GM18951 (cell line): ENCODE measurements around the gene CALHM4.

ENCODE experiments used
- POLR2A ChIP-seq: IDR thresholded peaks from 4 replicates; pipeline ENCODE4 v1.6.1; 2011; ENCODE audit warnings: mild to moderate bottlenecking; ENCODE audit not compliant: insufficient read length, insufficient read depth; ENCODE audit errors: extremely low read depth
- in situ Hi-C: fragments of 300-500 bp; cut with MboI; formaldehyde crosslinking; loops from one replicate; pipeline ENCODE4 v1.12.0; 2022; ENCODE audit warnings: low sequenced_read_pairs, mixed read lengths, inconsistent platforms; ENCODE audit not compliant: unreplicated experiment

CALHM4 gene

DNA sequence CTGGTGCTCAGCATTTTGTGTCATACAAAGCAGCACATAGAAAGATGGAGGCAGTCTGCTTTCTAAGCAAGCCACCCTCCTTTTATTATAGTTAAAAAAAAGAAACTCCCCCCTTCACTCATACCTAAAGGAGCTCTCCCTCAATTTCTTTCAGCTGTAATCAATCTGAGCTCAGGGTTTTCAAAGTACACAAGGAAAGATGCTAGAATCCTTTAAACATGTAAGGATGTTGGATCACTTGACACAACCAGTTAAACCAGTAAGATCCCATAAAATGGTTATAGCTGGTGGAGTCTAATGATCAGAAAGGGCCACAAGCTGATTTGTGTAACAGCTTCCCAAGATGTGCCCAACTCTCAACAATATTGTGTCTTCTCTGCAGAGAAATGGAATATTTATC is at the start of gene CALHM4:
TSS of gene CALHM4 (plus strand) at position 301 of the 400 bp plus-strand sequence. CDS start at position 344, 43 bp downstream.
- in situ Hi-C loops: loop anchor here (25.0 kb wide), 1 partner anchor 541 kb away; no protein-coding TSS in a partner anchor
- no peak for TF ChIP-seq POLR2A

DNA sequence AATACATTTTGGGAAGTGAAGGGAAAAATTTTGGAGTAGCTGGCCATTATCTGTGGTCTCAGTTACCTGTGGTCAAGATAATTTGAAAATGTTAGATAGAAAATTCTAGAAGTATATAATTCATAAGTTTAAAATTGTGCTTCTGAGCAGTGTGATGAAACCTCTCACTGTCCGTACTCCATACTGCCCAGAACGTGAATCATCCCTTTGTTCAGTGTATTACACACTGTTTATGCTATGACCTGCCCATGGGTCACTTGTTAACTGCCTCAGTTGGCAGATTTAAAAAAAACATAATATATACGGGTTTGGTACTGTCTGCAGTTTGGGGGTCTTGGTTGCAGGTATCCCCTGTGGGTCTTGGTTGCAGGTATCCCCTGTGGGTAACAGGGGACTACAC is 46.2 kb upstream of the CALHM4 start:
- no peak for TF ChIP-seq POLR2A
- in situ Hi-C loops: no loop called here

DNA sequence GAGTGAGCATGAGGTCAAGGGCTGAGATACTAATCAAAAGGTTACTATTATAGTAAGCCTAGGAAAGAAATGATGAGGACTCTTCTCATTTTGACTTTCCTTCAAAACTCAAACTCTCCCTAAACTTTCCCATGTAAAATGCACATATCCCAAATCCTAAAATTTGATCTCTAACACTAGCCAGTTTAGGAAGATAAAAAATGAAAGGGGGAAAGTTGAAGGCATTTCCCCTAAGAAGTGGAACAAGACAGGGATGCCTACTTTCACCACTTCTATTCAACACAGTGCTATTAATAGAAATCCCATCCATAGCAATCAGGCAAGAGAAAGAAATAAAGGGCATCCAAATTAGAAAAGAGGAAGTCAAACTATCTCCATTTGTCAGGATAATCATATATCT is 45.0 kb upstream of the CALHM4 start:
- no peak for TF ChIP-seq POLR2A
- in situ Hi-C loops: no loop called here

DNA sequence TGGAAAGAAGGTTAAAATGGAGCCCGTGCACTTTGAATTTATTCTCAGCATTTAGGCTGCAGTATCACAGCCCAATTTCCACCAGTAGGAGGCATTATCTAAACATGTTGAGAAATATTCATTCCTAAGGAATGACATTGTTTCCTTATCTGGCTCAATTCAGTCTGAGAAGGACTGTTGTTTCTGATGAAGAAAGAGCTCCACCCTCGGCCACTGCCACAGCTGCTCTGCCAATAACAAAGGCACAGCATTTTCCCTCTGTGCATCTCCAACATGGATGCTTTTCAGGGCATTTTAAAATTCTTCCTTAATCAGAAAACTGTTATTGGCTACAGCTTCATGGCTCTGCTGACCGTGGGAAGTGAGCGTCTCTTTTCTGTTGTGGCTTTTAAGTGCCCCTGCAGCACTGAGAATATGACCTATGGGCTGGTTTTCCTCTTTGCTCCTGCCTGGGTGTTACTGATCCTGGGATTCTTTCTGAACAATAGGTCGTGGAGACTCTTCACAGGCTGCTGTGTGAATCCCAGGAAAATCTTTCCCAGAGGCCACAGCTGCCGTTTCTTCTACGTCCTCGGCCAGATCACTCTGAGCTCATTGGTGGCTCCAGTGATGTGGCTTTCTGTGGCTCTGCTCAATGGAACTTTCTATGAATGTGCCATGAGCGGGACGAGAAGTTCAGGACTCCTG is 42.0 kb upstream of the CALHM4 start, which contains the start of gene CALHM5:
TSS of gene CALHM5 (plus strand) at position 216 of the 687 bp plus-strand sequence. CDS start at position 274, 58 bp downstream.
- in situ Hi-C loops: no loop called here
- no peak for TF ChIP-seq POLR2A

DNA sequence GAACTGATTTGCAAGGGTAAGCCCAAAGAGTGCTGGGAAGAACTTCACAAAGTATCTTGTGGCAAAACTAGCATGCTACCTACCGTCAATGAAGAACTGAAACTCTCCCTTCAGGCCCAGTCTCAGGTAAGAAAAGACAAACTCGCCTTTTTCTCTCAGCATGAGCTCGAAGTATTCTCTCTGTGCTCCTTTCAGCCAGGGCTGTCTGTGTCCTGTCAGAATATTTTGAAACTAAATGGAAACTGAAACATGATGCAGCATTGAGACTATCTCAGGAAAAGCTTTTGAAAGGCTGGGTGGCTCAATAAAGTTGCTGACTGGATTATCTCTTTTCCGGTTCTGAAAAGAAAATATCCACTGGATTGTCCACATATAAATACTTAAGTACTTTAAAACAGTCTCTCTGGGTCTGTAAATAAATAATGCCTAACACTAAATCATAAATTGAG is 41.4 kb upstream of the CALHM4 start:
- in situ Hi-C loops: no loop called here
- TF ChIP-seq POLR2A: no peak

DNA sequence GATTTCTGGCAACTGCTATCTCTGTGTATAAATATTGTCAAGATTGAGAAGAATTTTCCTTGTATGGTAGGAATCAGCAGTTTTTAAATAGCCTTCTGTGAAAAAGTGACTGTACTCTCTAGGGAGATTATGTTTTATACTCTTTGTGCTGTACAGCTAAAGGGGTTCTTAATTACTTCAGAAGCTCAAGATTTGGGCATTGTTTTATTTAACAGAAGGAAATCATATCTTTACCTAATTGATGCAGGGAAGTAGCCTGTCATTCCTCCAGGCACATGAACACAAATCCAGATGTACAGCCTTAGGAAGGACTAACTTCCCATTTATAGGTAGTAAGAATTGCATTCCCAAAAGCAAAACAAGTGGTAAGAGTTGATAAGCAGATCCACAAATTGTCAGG is 40.8 kb upstream of the CALHM4 start:
- no peak for TF ChIP-seq POLR2A
- in situ Hi-C loops: no loop called here

GRCh38 chr6:116513224-116513875 is 40.2 kb upstream of the CALHM4 start:
- in situ Hi-C loops: no loop called here
- TF ChIP-seq POLR2A: no peak

GRCh38 chr6:116514111-116514510 is 39.4 kb upstream of the CALHM4 start:
- in situ Hi-C loops: no loop called here
- no peak for TF ChIP-seq POLR2A

DNA sequence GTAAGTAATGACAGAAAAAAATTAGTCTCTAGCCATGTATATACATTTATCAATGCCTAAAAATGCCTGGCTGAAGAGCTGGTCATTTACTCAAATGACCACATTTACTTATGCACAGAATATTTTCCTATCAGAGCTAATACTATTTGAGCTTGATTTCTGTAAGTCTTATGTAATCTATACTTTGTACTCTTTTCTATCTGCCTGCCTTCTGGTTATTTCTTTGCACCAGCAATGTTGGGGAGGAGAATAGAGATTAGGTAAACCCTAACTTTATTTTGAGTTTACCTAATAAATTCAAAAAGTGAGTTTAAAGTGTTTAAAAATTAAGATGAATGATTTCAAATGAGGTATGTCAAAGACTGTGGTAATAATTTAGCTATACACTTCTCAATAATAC is 38.4 kb upstream of the CALHM4 start:
- no peak for TF ChIP-seq POLR2A
- in situ Hi-C loops: no loop called here

GRCh38 chr6:116518621-116519368 is 34.8 kb upstream of the CALHM4 start:
- in situ Hi-C loops: no loop called here
- no peak for TF ChIP-seq POLR2A

- TF ChIP-seq POLR2A: no peak
- in situ Hi-C loops: no loop called here
These were observed 30.7 kb upstream of the CALHM4 start for GRCh38 chr6:116522896-116523295.

DNA sequence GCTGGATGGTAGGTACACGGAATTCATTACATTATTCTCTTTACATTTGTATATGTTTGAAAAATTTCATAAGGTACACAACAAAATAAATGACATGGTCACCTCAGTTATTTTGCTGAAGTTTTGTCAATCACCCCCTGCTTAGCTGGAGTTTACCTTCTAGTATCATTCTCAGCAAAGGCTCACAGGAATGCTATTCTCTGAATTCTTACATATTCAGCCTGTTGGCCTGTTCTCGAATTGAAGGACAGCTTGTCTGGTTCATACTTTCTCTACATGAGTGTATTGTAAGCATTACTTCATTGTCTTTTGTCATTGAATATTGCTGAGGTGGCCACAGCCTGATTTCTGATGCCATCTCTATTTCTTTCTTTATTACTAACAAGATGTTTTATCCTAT is 29.3 kb upstream of the CALHM4 start:
- in situ Hi-C loops: no loop called here
- no peak for TF ChIP-seq POLR2A

- in situ Hi-C loops: no loop called here
- TF ChIP-seq POLR2A: no peak
These were observed 25.4 kb upstream of the CALHM4 start for GRCh38 chr6:116528133-116528532.
